Peyer's patch (tissue), 4 donors: Measurements from ENCODE around the gene CYP1A1. TPM values are rescaled to one million over a fixed set of nuclear protein-coding genes. Genes with fewer than 3 reads are reported as not detected.

Source experiments
- DNase-seq, 3 donors: peaks; one replicate each; pipeline ENCODE4 v3.0.0-alpha.2; 2017 to 2019
- H3K27ac ChIP-seq, 4 donors: fragments of 200-600 bp; sonication (generic); one replicate each; pipeline ENCODE4 v1.5.1; 2016 to 2019
- H3K27me3 ChIP-seq, 2 donors: fragments of 200-600 bp; sonication (generic); one replicate each; pipeline ENCODE4 v1.5.1; 2019
- H3K36me3 ChIP-seq, 3 donors: fragments of 200-600 bp; sonication (generic); one replicate each; pipeline ENCODE4 v1.5.1; 2016 to 2019
- H3K4me1 ChIP-seq, 4 donors: fragments of 200-600 bp; sonication (generic); one replicate each; pipeline ENCODE4 v1.5.1; 2016 to 2019
- H3K4me3 ChIP-seq, 4 donors: fragments of 200-600 bp; sonication (generic); 1 replicate in 3 of 4; 2 replicates in 1 of 4; pipeline ENCODE4 v1.5.1; 2016 to 2019; ENCODE audit warnings: mild to moderate bottlenecking in 1 of 4
- H3K9me3 ChIP-seq, 4 donors: fragments of 200-600 bp; sonication (generic); one replicate each; pipeline ENCODE4 v1.5.1; 2016 to 2019; ENCODE audit warnings: mild to moderate bottlenecking in 1 of 4
- CTCF ChIP-seq, 6 experiments: fragments of 450-650 bp in 4 of 6; fragments of 200-600 bp in 2 of 6; sonication (generic) in 1 of 6; IDR thresholded peaks; one replicate each; pipeline ENCODE4 v1.5.1; 2017 to 2019; ENCODE audit warnings: antibody characterized with exemption in 6 of 6, mild to moderate bottlenecking in 3 of 6, moderate library complexity in 1 of 6
- POLR2A ChIP-seq, 2 donors: fragments of 450-650 bp; IDR thresholded peaks; one replicate each; pipeline ENCODE4 v1.5.1; 2017; ENCODE audit warnings: antibody characterized with exemption in 2 of 2, mild to moderate bottlenecking in 2 of 2, moderate library complexity in 2 of 2
- total RNA-seq, 4 donors: library from RNA; depleted of rRNA; stranded (reverse); fragments of >200 nt; gene quantifications; one replicate each; pipeline ENCODE4 v1.1.0, GENCODE V29; 2016

CYP1A1 gene
- total RNA-seq, 4 donors from 2014 or later: 0.70 to 3.3 TPM; not detected in 2

- Histone ChIP-seq H3K27ac (no peak overlapping the region), H3K36me3 (peaks cover 0 to 20% (median 0%) of the 10 kb centered on the region in 3 donors), H3K9me3 (no peaks in the 10 kb centered on the region), H3K27me3 (no peaks in the 10 kb centered on the region), H3K4me1 (no peaks in the 10 kb centered on the region), H3K4me3 (no peak overlapping the region)
- no peak for DNase-seq
- TF ChIP-seq CTCF (IDR thresholded peaks at IDR 0.05) (no peak), POLR2A (IDR thresholded peaks at IDR 0.05) (no peak)
These were observed 42.4 kb downstream of the CYP1A1 start for GRCh38 chr15:74682954-74683353.

- Histone ChIP-seq H3K27me3 (no peaks in the 10 kb centered on the region), H3K4me1 (no peaks in the 10 kb centered on the region), H3K4me3 (no peak overlapping the region), H3K9me3 (no peaks in the 10 kb centered on the region), H3K36me3 (peaks cover 0 to 9% (median 0%) of the 10 kb centered on the region in 3 donors), H3K27ac (no peak overlapping the region)
- TF ChIP-seq CTCF (IDR thresholded peaks at IDR 0.05) (no peak), POLR2A (IDR thresholded peaks at IDR 0.05) (no peak)
- DNase-seq: no peak
These were observed 44.9 kb downstream of the CYP1A1 start for GRCh38 chr15:74680456-74680855.

- H3K27ac ChIP-seq: no peak overlapping the region
- H3K4me3 ChIP-seq: no peak overlapping the region
- no peaks in the 10 kb centered on the region for H3K9me3 ChIP-seq
- TF ChIP-seq POLR2A (IDR thresholded peaks at IDR 0.05) (no peak), CTCF (IDR thresholded peaks at IDR 0.05) (no peak)
- H3K36me3 ChIP-seq: peaks cover 0 to 27% (median 0%) of the 10 kb centered on the region in 3 donors
- no peaks in the 10 kb centered on the region for H3K4me1 ChIP-seq
- H3K27me3 ChIP-seq: no peaks in the 10 kb centered on the region
- DNase-seq: no peak
These were observed 48.5 kb downstream of the CYP1A1 start for GRCh38 chr15:74676801-74677200.

- DNase-seq: no peak
- peaks cover 0 to 41% (median 0%) of the 10 kb centered on the region in 3 donors for H3K36me3 ChIP-seq
- no peaks in the 10 kb centered on the region for H3K9me3 ChIP-seq
- TF ChIP-seq POLR2A (IDR thresholded peaks at IDR 0.05) (no peak), CTCF (IDR thresholded peaks at IDR 0.05) (no peak)
- no peak overlapping the region for H3K4me3 ChIP-seq
- no peaks in the 10 kb centered on the region for H3K27me3 ChIP-seq
- no peaks in the 10 kb centered on the region for H3K4me1 ChIP-seq
- no peak overlapping the region for H3K27ac ChIP-seq
These were observed 51.2 kb downstream of the CYP1A1 start for GRCh38 chr15:74674161-74674560.

GRCh38 chr15:74669627-74670026 is 55.7 kb downstream of the CYP1A1 start:
- no peak for DNase-seq
- no peak overlapping the region for H3K27ac ChIP-seq
- H3K36me3 ChIP-seq: peaks cover 0 to 38% (median 0%) of the 10 kb centered on the region in 3 donors
- TF ChIP-seq CTCF (IDR thresholded peaks at IDR 0.05) (no peak), POLR2A (IDR thresholded peaks at IDR 0.05) (no peak)
- H3K4me1 ChIP-seq: peaks cover 0 to 4% (median 1%) of the 10 kb centered on the region in 4 donors
- no peaks in the 10 kb centered on the region for H3K9me3 ChIP-seq
- no peak overlapping the region for H3K4me3 ChIP-seq
- no peaks in the 10 kb centered on the region for H3K27me3 ChIP-seq

Other genes starting within 250 kb of the CYP1A1 start
- gene ARID3B, start 184.3 kb downstream of the CYP1A1 start, total RNA-seq: 10 to 100 TPM; 10.9 to 29.4 (median 21.6) TPM
- 100 to 1,000 TPM; 123 to 361 (median 213) TPM for gene CLK3, start 109.7 kb downstream of the CYP1A1 start, total RNA-seq
- gene EDC3, start 29.5 kb downstream of the CYP1A1 start, total RNA-seq: 10 to 100 TPM; 23.5 to 43.7 (median 32.2) TPM
- not detected for gene CYP1A2, start 23.3 kb upstream of the CYP1A1 start, total RNA-seq
- 100 to 1,000 TPM in 1 of 4 donors, 10 to 100 TPM in 3; 53.8 to 122 (median 66.2) TPM for gene CSK, start 56.6 kb upstream of the CYP1A1 start, total RNA-seq
- gene LMAN1L, start 87.3 kb upstream of the CYP1A1 start, total RNA-seq: not detected
- gene CPLX3, start 101.1 kb upstream of the CYP1A1 start, total RNA-seq: not detected
- 100 to 1,000 TPM; 194 to 508 (median 288) TPM for gene ULK3, start 117.6 kb upstream of the CYP1A1 start, total RNA-seq
- gene SCAMP2, start 147.8 kb upstream of the CYP1A1 start, total RNA-seq: 100 to 1,000 TPM in 3 of 4 donors, 10 to 100 TPM in 1; 60.2 to 206 (median 151) TPM
- gene MPI, start 164.5 kb upstream of the CYP1A1 start, total RNA-seq: 100 to 1,000 TPM in 3 of 4 donors, 10 to 100 TPM in 1; 52.0 to 221 (median 174) TPM
- 10 to 100 TPM; 48.7 to 76.5 (median 57.6) TPM for gene FAM219B, start 181.3 kb upstream of the CYP1A1 start, total RNA-seq
- gene COX5A, start 212.5 kb upstream of the CYP1A1 start, total RNA-seq: 100 to 1,000 TPM in 3 of 4 donors, 10 to 100 TPM in 1; 59.4 to 326 (median 195) TPM
- 10 to 100 TPM in 2 of 4 donors, 1 to 10 TPM in 2; 7.4 to 15.3 (median 9.5) TPM for gene RPP25, start 231.2 kb upstream of the CYP1A1 start, total RNA-seq